SK-N-MC (cell line): ENCODE data around the gene NCK2.

Experiments
- DNase-seq: peaks from one replicate; pipeline ENCODE4 v3.0.0-alpha.2; 2011; ENCODE audit warnings: low read depth, low spot score
- H3K27ac ChIP-seq: fragments of 200-600 bp; sonication (generic); 2 replicates; pipeline ENCODE4 v1.5.1; 2016; ENCODE audit warnings: mixed run types
- H3K36me3 ChIP-seq: fragments of 200-600 bp; sonication (generic); 2 replicates; pipeline ENCODE4 v1.6.1; 2017; ENCODE audit warnings: antibody characterized with exemption, low read length, mixed read lengths; ENCODE audit not compliant: insufficient read depth
- H3K4me3 ChIP-seq: fragments of 200-600 bp; sonication (generic); 2 replicates; pipeline ENCODE4 v1.5.1; 2016
- H3K9ac ChIP-seq: fragments of 200-600 bp; sonication (generic); 2 replicates; pipeline ENCODE4 v1.8.0; 2017; ENCODE audit warnings: mixed run types, mixed read lengths; ENCODE audit not compliant: insufficient read length
- H3K9me3 ChIP-seq: fragments of 200-600 bp; sonication (generic); 2 replicates; pipeline ENCODE4 v1.6.1; 2017; ENCODE audit warnings: low read depth, mild to moderate bottlenecking, antibody characterized with exemption, low read length, moderate library complexity, mixed read lengths
- EZH2 ChIP-seq: fragments of 200-600 bp; sonication (generic); IDR thresholded peaks from one replicate; pipeline ENCODE4 v1.6.1; 2017; ENCODE audit warnings: antibody characterized with exemption
- FOXP2 ChIP-seq: optimal IDR thresholded peaks from 2 replicates; pipeline ENCODE3; 2011; ENCODE audit warnings: mild to moderate bottlenecking, moderate library complexity; ENCODE audit not compliant: insufficient read depth; ENCODE audit errors: extremely low read length, control extremely low read depth
- POLR2AphosphoS5 ChIP-seq: IDR thresholded peaks from 2 replicates; pipeline ENCODE4 v1.6.1; 2012; ENCODE audit warnings: mild to moderate bottlenecking, low read depth, low read length, borderline replicate concordance

NCK2 gene

DNA sequence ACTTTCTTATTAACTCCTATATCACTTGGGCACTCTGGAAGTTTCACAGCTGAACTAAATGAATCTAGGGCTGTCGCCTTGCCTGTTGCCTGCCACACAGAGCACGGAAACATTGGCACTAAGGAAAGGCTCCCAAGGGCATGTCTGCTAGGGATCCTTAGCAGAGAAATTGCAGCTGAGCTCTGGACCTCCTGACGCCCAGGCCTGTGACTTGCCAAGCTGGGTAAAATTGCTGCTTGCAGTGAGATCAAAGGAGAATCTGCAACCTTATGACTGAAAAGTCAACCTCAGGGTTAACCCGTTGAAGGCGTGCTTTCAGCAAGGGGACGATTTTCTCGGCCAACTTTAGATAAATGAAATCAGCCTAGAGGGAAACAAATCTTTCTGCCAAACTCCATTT is 189.8 kb downstream of the NCK2 start:
- Histone ChIP-seq H3K36me3 (no peaks in the 10 kb centered on the region), H3K27ac (no peak overlapping the region)

DNA sequence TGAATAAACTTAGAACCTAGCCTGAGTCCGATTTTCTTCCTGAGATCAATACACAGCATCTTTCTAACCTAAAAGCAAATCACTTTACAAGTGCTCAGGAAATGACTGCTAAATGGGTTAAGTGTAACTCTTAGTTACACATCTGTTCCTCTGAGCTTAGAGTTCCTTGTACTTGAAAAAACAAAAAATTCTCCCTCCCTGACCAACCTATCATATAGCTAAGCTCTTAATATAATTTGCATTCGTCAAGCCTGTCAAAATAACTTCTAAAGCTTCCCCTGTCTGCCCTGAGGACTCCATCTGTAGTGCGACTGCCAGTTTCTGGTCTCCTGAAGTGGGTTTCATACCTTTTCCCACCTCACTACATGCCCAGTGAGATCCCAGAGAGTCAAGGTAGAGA is 190.4 kb downstream of the NCK2 start:
- H3K9me3 ChIP-seq = no peaks in the 10 kb centered on the region
- no peaks in the 10 kb centered on the region for H3K36me3 ChIP-seq
- no peak for DNase-seq
- H3K9ac ChIP-seq = no peak overlapping the region
- TF ChIP-seq POLR2AphosphoS5 (no peak), EZH2 (no peak), FOXP2 (no peak)
- no peak overlapping the region for H3K27ac ChIP-seq
- H3K4me3 ChIP-seq = no peak overlapping the region

More for the DNA sequence above, 189.8 kb downstream of the NCK2 start:
- no peak for DNase-seq
- no peak overlapping the region for H3K4me3 ChIP-seq
- no peaks in the 10 kb centered on the region for H3K9me3 ChIP-seq
- no peak for TF ChIP-seq FOXP2
- TF ChIP-seq EZH2 = no peak
- TF ChIP-seq POLR2AphosphoS5 = no peak
- H3K9ac ChIP-seq = no peak overlapping the region

- H3K27ac ChIP-seq = no peak overlapping the region
- no peak for DNase-seq
- H3K9me3 ChIP-seq = no peaks in the 10 kb centered on the region
- no peak overlapping the region for H3K9ac ChIP-seq
- TF ChIP-seq FOXP2 = no peak
- TF ChIP-seq POLR2AphosphoS5 = no peak
- TF ChIP-seq EZH2 = no peak
- H3K36me3 ChIP-seq = no peaks in the 10 kb centered on the region
- H3K4me3 ChIP-seq = no peak overlapping the region
Measured at GRCh38 chr2:105936954-105937353, 192.2 kb downstream of the NCK2 start.

DNA sequence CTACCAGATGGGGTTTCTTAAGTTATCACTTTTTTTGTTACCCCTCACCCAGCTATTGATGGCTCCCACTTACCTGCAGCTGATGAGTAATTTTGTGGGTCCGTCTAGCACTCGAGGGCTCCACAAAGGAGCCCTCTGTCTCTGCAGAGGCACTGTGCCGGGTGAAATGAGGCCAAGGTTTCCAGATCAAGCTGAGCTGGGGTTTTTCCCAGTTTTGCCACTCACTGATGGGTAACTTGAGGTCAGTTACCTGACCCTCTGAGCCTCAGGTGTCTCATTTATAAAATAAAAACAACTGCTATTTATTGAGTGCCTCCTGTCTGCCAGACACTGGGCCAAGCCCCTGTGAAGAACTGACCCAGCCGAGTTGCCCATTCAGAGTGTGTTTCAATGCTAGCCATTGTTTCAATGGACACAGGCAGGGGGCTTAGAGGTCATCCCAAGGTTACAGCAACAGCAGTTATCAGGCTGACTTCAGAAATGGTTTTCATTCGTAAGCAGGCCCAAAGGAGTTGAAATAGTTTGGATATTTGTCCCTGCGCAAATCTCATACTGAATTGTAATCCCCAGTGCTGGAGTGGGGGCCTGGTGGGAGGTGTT is 192.9 kb downstream of the NCK2 start:
- Histone ChIP-seq H3K4me3 (no peak overlapping the region), H3K9me3 (no peaks in the 10 kb centered on the region), H3K36me3 (no peaks in the 10 kb centered on the region), H3K9ac (no peak overlapping the region), H3K27ac (no peak overlapping the region)
- no peak for DNase-seq
- TF ChIP-seq EZH2 = no peak
- no peak for TF ChIP-seq FOXP2
- no peak for TF ChIP-seq POLR2AphosphoS5
